ENCODE measurements around the gene RAPGEF4.

GRCh38 chr2:172836827-172837226 lies 101.2 kb downstream of the RAPGEF4 start:
- TF ChIP-seq EZH2 (IDR thresholded peaks at IDR 0.05; ENCODE audit: borderline replicate concordance, insufficient read depth, low read depth, low read length, poor library complexity, severe bottlenecking): no peak
- no peak for TF ChIP-seq CTCF (IDR thresholded peaks at IDR 0.05)

Data from B cell (primary cell).